ENCODE results near the gene NUBPL. TPM values are rescaled to one million over a fixed set of nuclear protein-coding genes. Genes with fewer than 3 reads are reported as not detected.

Gene NUBPL
- total RNA-seq, 1 experiment from 2014 or later = 5.7 TPM

GRCh38 chr14:31590206-31590605 is 29.0 kb downstream of the NUBPL start:
- no TSS peak for BruUV-seq (replicated peaks)
- ATAC-seq (no peak), DNase-seq (ENCODE audit: low read depth, low spot score) (no peak)
- no peak overlapping the region for H3K4me3 ChIP-seq (ENCODE audit: low read depth in 2 of 2, low read length in 2 of 2)
- intact Hi-C loops (cut with micrococcal nuclease; ENCODE audit: unreplicated experiment) (no loop called here), in situ Hi-C loops (cut with HindIII; ENCODE audit: low pct_unique_long_range_greater_than_20kb, low sequenced_read_pairs) (no loop called here)
- H3K27ac ChIP-seq (ENCODE audit: low read length) = no peak overlapping the region
- no peaks in the 10 kb centered on the region for H3K4me1 ChIP-seq (ENCODE audit: control insufficient read depth, insufficient read depth, low read length)
- TF ChIP-seq CTCF (IDR thresholded peaks at IDR 0.05) (no peak), REST (IDR thresholded peaks at IDR 0.05; ENCODE audit: insufficient read depth in 1 of 2, low read depth in 2 of 2, low read length in 1 of 2) (no peak), SIN3A (IDR thresholded peaks at IDR 0.05; ENCODE audit: borderline replicate concordance, insufficient read depth, low read depth, low read length) (no peak), TCF7L2 (IDR thresholded peaks at IDR 0.05; ENCODE audit: low read depth, low read length) (no peak), POLR2AphosphoS5 (IDR thresholded peaks at IDR 0.05; ENCODE audit: low read depth, low read length) (no peak)
- POLR2A ChIA-PET = no interaction called here
- no peaks in the 10 kb centered on the region for H3K36me3 ChIP-seq (ENCODE audit: control insufficient read depth, insufficient read depth, low read length)
- H3K27me3 ChIP-seq (ENCODE audit: control insufficient read depth, insufficient read depth, low read length) = no peaks in the 10 kb centered on the region
- CTCF ChIA-PET = no interaction called here
- H3K9me3 ChIP-seq (ENCODE audit: control insufficient read depth, insufficient read depth, low read depth, low read length) = no peaks in the 10 kb centered on the region

- Histone ChIP-seq H3K4me1 (ENCODE audit: control insufficient read depth, insufficient read depth, low read length) (no peaks in the 10 kb centered on the region), H3K9me3 (ENCODE audit: control insufficient read depth, insufficient read depth, low read depth, low read length) (no peaks in the 10 kb centered on the region), H3K36me3 (ENCODE audit: control insufficient read depth, insufficient read depth, low read length) (no peaks in the 10 kb centered on the region), H3K27me3 (ENCODE audit: control insufficient read depth, insufficient read depth, low read length) (no peaks in the 10 kb centered on the region), H3K4me3 (ENCODE audit: low read depth in 2 of 2, low read length in 2 of 2) (no peak overlapping the region), H3K27ac (ENCODE audit: low read length) (no peak overlapping the region)
- TF ChIP-seq REST (IDR thresholded peaks at IDR 0.05; ENCODE audit: insufficient read depth in 1 of 2, low read depth in 2 of 2, low read length in 1 of 2) (no peak), SIN3A (IDR thresholded peaks at IDR 0.05; ENCODE audit: borderline replicate concordance, insufficient read depth, low read depth, low read length) (no peak), POLR2AphosphoS5 (IDR thresholded peaks at IDR 0.05; ENCODE audit: low read depth, low read length) (no peak), CTCF (IDR thresholded peaks at IDR 0.05) (no peak), TCF7L2 (IDR thresholded peaks at IDR 0.05; ENCODE audit: low read depth, low read length) (no peak)
- BruUV-seq (replicated peaks) = no TSS peak
- ATAC-seq = no peak
- CTCF ChIA-PET = no interaction called here
- intact Hi-C loops (cut with micrococcal nuclease; ENCODE audit: unreplicated experiment) = no loop called here
- POLR2A ChIA-PET = no interaction called here
- in situ Hi-C loops (cut with HindIII; ENCODE audit: low pct_unique_long_range_greater_than_20kb, low sequenced_read_pairs) = no loop called here
- no peak for DNase-seq (ENCODE audit: low read depth, low spot score)
Observed at GRCh38 chr14:31592122-31592521, 30.9 kb downstream of the NUBPL start.
